ENCODE measurements around the gene TTLL5. TPM values are rescaled to one million over a fixed set of nuclear protein-coding genes. Genes with fewer than 3 reads are reported as not detected.

The TTLL5 gene
- total and polyA plus RNA-seq, 2 of the 13 experiments (the other 11 are each of a cell fraction or from before 2014, with no cell fraction given) = 11.8 to 18.8 TPM

- TF ChIP-seq, protein P1, sequence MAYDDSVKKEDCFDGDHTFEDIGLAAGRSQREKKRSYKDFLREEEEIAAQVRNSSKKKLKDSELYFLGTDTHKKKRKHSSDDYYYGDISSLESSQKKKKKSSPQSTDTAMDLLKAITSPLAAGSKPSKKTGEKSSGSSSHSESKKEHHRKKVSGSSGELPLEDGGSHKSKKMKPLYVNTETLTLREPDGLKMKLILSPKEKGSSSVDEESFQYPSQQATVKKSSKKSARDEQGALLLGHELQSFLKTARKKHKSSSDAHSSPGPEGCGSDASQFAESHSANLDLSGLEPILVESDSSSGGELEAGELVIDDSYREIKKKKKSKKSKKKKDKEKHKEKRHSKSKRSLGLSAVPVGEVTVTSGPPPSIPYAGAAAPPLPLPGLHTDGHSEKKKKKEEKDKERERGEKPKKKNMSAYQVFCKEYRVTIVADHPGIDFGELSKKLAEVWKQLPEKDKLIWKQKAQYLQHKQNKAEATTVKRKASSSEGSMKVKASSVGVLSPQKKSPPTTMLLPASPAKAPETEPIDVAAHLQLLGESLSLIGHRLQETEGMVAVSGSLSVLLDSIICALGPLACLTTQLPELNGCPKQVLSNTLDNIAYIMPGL (CRISPR knock-in tag; IDR thresholded peaks at IDR 0.05; ENCODE audit: borderline replicate concordance in 1 of 2, low read depth in 1 of 2) = peak; percentile 50 to 74; a peak in 3 of 4 replicates
- TF ChIP-seq, protein P2, sequence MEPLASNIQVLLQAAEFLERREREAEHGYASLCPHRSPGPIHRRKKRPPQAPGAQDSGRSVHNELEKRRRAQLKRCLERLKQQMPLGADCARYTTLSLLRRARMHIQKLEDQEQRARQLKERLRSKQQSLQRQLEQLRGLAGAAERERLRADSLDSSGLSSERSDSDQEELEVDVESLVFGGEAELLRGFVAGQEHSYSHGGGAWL (CRISPR knock-in tag; IDR thresholded peaks at IDR 0.05) = 0 out of 2 replicates have a peak, but pooled peaks have one; percentile 4
- peak; percentile 77 for TF ChIP-seq CTCF (CRISPR knock-in tag; IDR thresholded peaks at IDR 0.05)
- peak; percentile 79 for TF ChIP-seq SRSF1 (optimal IDR thresholded peaks at IDR 0.05; ENCODE audit: low read depth, low read length)
- peak; percentile 35 for TF ChIP-seq ASH2L (IDR thresholded peaks at IDR 0.05; ENCODE audit: insufficient read length, low read depth, low read length)
- peak; percentile 50 for TF ChIP-seq PHF8 (CRISPR knock-in tag; IDR thresholded peaks at IDR 0.05)
- peak; percentile 69; the same call in 1 of the 2 replicates for TF ChIP-seq ZNF670 (CRISPR knock-in tag; IDR thresholded peaks at IDR 0.05; ENCODE audit: borderline replicate concordance)
- peak; percentile 52; the same call in 1 of the 2 replicates for TF ChIP-seq ARID4A (CRISPR knock-in tag; IDR thresholded peaks at IDR 0.05; ENCODE audit: borderline replicate concordance)
- TF ChIP-seq SIN3A (IDR thresholded peaks at IDR 0.05; ENCODE audit: borderline replicate concordance, low read depth, low read length) = no peak
- no peak for TF ChIP-seq ZNF280B (CRISPR knock-in tag; IDR thresholded peaks at IDR 0.05; ENCODE audit: borderline replicate concordance)
- peak; percentile 22 for TF ChIP-seq SKI (IDR thresholded peaks at IDR 0.05; ENCODE audit: partially characterized antibody)
- peak; percentile 88 for TF ChIP-seq ZNF3 (CRISPR knock-in tag; IDR thresholded peaks at IDR 0.05)
- no peak for TF ChIP-seq IKZF4 (CRISPR knock-in tag; IDR thresholded peaks at IDR 0.05; ENCODE audit: borderline replicate concordance, low read depth, not compliant biosample characterization)
- TF ChIP-seq ZNF232 (CRISPR knock-in tag; IDR thresholded peaks at IDR 0.05; ENCODE audit: borderline replicate concordance) = no peak
- no peak for TF ChIP-seq MTERF4 (CRISPR knock-in tag; IDR thresholded peaks at IDR 0.05)
- peak; percentile 79 for TF ChIP-seq YY1 (IDR thresholded peaks at IDR 0.05; ENCODE audit: insufficient read depth, insufficient replicate concordance, low read depth, low read length)
Observed at GRCh38 chr14:75982266-75983018, 321.4 kb downstream of the TTLL5 start (continued).
